Thoracic aorta (tissue), 2 donors: ENCODE results near the gene TEAD3. TPM values are rescaled to one million over a fixed set of nuclear protein-coding genes. Genes with fewer than 3 reads are reported as not detected.

ENCODE experiments used
- ATAC-seq: fragments of 150-250 bp; one replicate; pipeline ENCODE4 v1.8.0; 2017; ENCODE audit warnings: low read depth; ENCODE audit not compliant: insufficient number of reproducible peaks, low FRiP score
- DNase-seq: peaks from one replicate; pipeline ENCODE4 v3.0.0-alpha.2; 2020; ENCODE audit warnings: low spot score
- H3K27ac ChIP-seq, 2 donors: fragments of 200-600 bp; sonication (generic); 1 replicate in 1 of 2; 2 replicates in 1 of 2; pipeline ENCODE4 v1.5.1; 2016; ENCODE audit warnings: mild to moderate bottlenecking in 2 of 2, moderate library complexity in 2 of 2
- H3K27me3 ChIP-seq: fragments of 200-600 bp; sonication (generic); replicated peaks from 2 replicates; pipeline ENCODE4 v1.6.0; 2016; ENCODE audit warnings: mild to moderate bottlenecking; ENCODE audit not compliant: insufficient read depth
- H3K36me3 ChIP-seq: fragments of 200-600 bp; sonication (generic); one replicate; pipeline ENCODE4 v1.5.1; 2016
- H3K4me1 ChIP-seq, 2 donors: fragments of 200-600 bp; sonication (generic); 1 replicate in 1 of 2; 2 replicates in 1 of 2; pipeline versions ENCODE4 v1.5.1 to v1.6.0; 2016; ENCODE audit warnings: low read depth in 2 of 2, mild to moderate bottlenecking in 1 of 2; ENCODE audit not compliant: control insufficient read depth in 1 of 2
- H3K4me3 ChIP-seq: fragments of 200-600 bp; sonication (generic); 2 replicates; pipeline ENCODE4 v1.5.1; 2016; ENCODE audit warnings: mild to moderate bottlenecking
- H3K9me3 ChIP-seq: fragments of 200-600 bp; sonication (generic); 2 replicates; pipeline ENCODE4 v1.5.1; 2016
- CTCF ChIP-seq: fragments of 200-600 bp; sonication (generic); IDR thresholded peaks from one replicate; pipeline ENCODE4 v1.5.1; 2019; ENCODE audit warnings: antibody characterized with exemption
- total RNA-seq, 2 donors: library from RNA; depleted of rRNA; stranded (reverse); fragments of >200 nt; gene quantifications; one replicate each; pipeline versions ENCODE4 v1.1.0 to v1.2.3, GENCODE V29; 2016

TEAD3 gene
- total RNA-seq, 2 donors from 2014 or later: 50.8 to 68.3 TPM

- peaks cover 77% of the 10 kb centered on the region for H3K36me3 ChIP-seq
- no peak overlapping the region for H3K4me3 ChIP-seq
- H3K27me3 ChIP-seq: no peaks in the 10 kb centered on the region
- TF ChIP-seq CTCF: no peak
- no peak overlapping the region for H3K27ac ChIP-seq
- ATAC-seq (no peak), DNase-seq (no peak)
- H3K4me1 ChIP-seq: peaks cover 0 to 24% of the 10 kb centered on the region in 2 donors
- no peaks in the 10 kb centered on the region for H3K9me3 ChIP-seq
Measured at GRCh38 chr6:35475573-35475972, 21.3 kb downstream of the TEAD3 start.

- TF ChIP-seq CTCF: no peak
- no peak for ATAC-seq
- H3K4me3 ChIP-seq: no peak overlapping the region
- H3K27me3 ChIP-seq: no peaks in the 10 kb centered on the region
- peaks cover 0 to 29% of the 10 kb centered on the region in 2 donors for H3K4me1 ChIP-seq
- DNase-seq: no peak
- no peak overlapping the region for H3K27ac ChIP-seq
- peaks cover 74% of the 10 kb centered on the region for H3K36me3 ChIP-seq
- H3K9me3 ChIP-seq: no peaks in the 10 kb centered on the region
Measured at GRCh38 chr6:35474942-35475570, 21.8 kb downstream of the TEAD3 start.

GRCh38 chr6:35474131-35474941, 22.5 kb downstream of the TEAD3 start:
- TF ChIP-seq CTCF: no peak
- Histone ChIP-seq H3K27me3 (no peaks in the 10 kb centered on the region), H3K36me3 (peaks cover 67% of the 10 kb centered on the region), H3K9me3 (no peaks in the 10 kb centered on the region), H3K27ac (peak overlapping the region in 1 of 2 donors; percentile 17), H3K4me3 (no peak overlapping the region), H3K4me1 (peaks cover 0 to 36% of the 10 kb centered on the region in 2 donors)
- no peak for DNase-seq
- ATAC-seq: no peak

GRCh38 chr6:35473850-35474130, 23.1 kb downstream of the TEAD3 start:
- peaks cover 0 to 40% of the 10 kb centered on the region in 2 donors for H3K4me1 ChIP-seq
- no peak for DNase-seq
- no peak for ATAC-seq
- TF ChIP-seq CTCF: no peak
- peaks cover 62% of the 10 kb centered on the region for H3K36me3 ChIP-seq
- H3K9me3 ChIP-seq: no peaks in the 10 kb centered on the region
- H3K4me3 ChIP-seq: no peak overlapping the region
- no peaks in the 10 kb centered on the region for H3K27me3 ChIP-seq
- peak overlapping the region in 1 of 2 donors; percentile 17 for H3K27ac ChIP-seq

- Histone ChIP-seq H3K36me3 (peaks cover 57% of the 10 kb centered on the region), H3K4me3 (no peak overlapping the region), H3K27ac (peak overlapping the region in 1 of 2 donors; percentile 50), H3K4me1 (peaks cover 0 to 40% of the 10 kb centered on the region in 2 donors), H3K9me3 (no peaks in the 10 kb centered on the region), H3K27me3 (no peaks in the 10 kb centered on the region)
- no peak for TF ChIP-seq CTCF
- ATAC-seq (no peak), DNase-seq (no peak)
Measured at GRCh38 chr6:35473075-35473849, 23.6 kb downstream of the TEAD3 start.
